Heart right ventricle (tissue), 16 donors: ENCODE measurements around the gene KBTBD8. TPM values are rescaled to one million over a fixed set of nuclear protein-coding genes. Genes with fewer than 3 reads are reported as not detected.
A peak's percentile ranks its signal among the peaks of the same experiment; 100 is the strongest.

Source experiments
- ATAC-seq, 8 donors: fragments of 200-7000 bp; cut with Tn5 transposase; one replicate each; pipeline ENCODE4 v1.9.1; 2020; ENCODE audit warnings: mild to moderate bottlenecking in 8 of 8, moderate library complexity in 8 of 8, moderate number of reproducible peaks in 1 of 8
- DNase-seq, 2 donors: peaks; one replicate each; pipeline ENCODE4 v3.0.0-alpha.2; 2020
- H3K27ac ChIP-seq, 10 donors: fragments of 200-600 bp; sonication (generic) in 2 of 10; one replicate each; pipeline versions ENCODE4 v1.5.0 to v1.8.0; 2020 to 2022; ENCODE audit warnings: mild to moderate bottlenecking in 3 of 10
- H3K27me3 ChIP-seq, 7 donors: fragments of 200-600 bp; one replicate each; pipeline ENCODE4 v1.8.0; 2021 to 2022; ENCODE audit warnings: mild to moderate bottlenecking in 2 of 7
- H3K36me3 ChIP-seq, 9 donors: fragments of 200-600 bp; sonication (generic) in 1 of 9; one replicate each; pipeline versions ENCODE4 v1.5.0 to v1.8.0; 2020 to 2022; ENCODE audit warnings: mild to moderate bottlenecking in 2 of 9
- H3K4me1 ChIP-seq, 9 donors: fragments of 200-600 bp; sonication (generic) in 1 of 9; one replicate each; pipeline versions ENCODE4 v1.5.0 to v1.8.0; 2020 to 2022; ENCODE audit warnings: mild to moderate bottlenecking in 4 of 9
- H3K4me3 ChIP-seq, 10 donors: fragments of 200-600 bp; sonication (generic) in 2 of 10; one replicate each; pipeline versions ENCODE4 v1.5.0 to v1.8.0; 2020 to 2022; ENCODE audit warnings: mild to moderate bottlenecking in 7 of 10, moderate library complexity in 2 of 10
- H3K9me3 ChIP-seq, 11 donors: fragments of 200-600 bp in 10 of 11; sonication (generic) in 2 of 11; one replicate each; pipeline versions ENCODE4 v1.5.0 to v1.8.0; 2013 to 2022; ENCODE audit warnings: mild to moderate bottlenecking in 2 of 11, control low read depth in 1 of 11, moderate library complexity in 1 of 11
- CTCF ChIP-seq, 9 donors: fragments of 200-600 bp; sonication (generic) in 2 of 9; IDR thresholded peaks; one replicate each; pipeline versions ENCODE4 v1.5.0 to v1.8.0; 2021 to 2022; ENCODE audit warnings: antibody characterized with exemption in 9 of 9, mild to moderate bottlenecking in 5 of 9, moderate library complexity in 1 of 9
- WGBS, 2 donors: extraction: QIAGEN DNeasy Blood & Tissue Kit; methylation state at CpG; one replicate each; pipeline ENCODE4 v1.1.7; 2013; ENCODE audit warnings: inconsistent platforms in 1 of 2; 5-methylcytosine and 5-hydroxymethylcytosine counted together
- intact Hi-C, 10 donors: fragments of 100-400 bp; cut with DNase I; formaldehyde crosslinking; loops; one replicate each; pipeline versions ENCODE4 v1.11.1 to v1.14.2; 2022
- long read RNA-seq, 3 donors: library from polyadenylated mRNA; unstranded; transcript quantifications; one replicate each; pipeline ENCODE4 v2.0.0, GENCODE V29; 2020 to 2021
- polyA plus RNA-seq, 2 donors: library from polyadenylated mRNA; stranded (reverse); fragments of 200-250 nt; gene quantifications; one replicate each; pipeline ENCODE4 v1.2.3, GENCODE V29; 2013
- total RNA-seq, 10 donors: library from RNA; stranded (reverse); fragmentation: NEBNext Ultra II Directional in 3 of 10; extraction: Animal tissue kit (Norgen Biotek cat#: 25700) in 3 of 10; gene quantifications; one replicate each; pipeline versions ENCODE4 v1.2.1 to v1.2.4, GENCODE V29; 2021 to 2023
- donor health status: Arrhythmogenic right ventricular cardiomyopathy.
- donor health status: ischemic (EF 13 %, LVEDD 7.1; RV severe dilation, severe dysfunction).
- donor health status: healthy with polysubstance abuse.
- donor health status: DM: no; HTN: yes; CAD: no.
- donor health status: DM: no; HTN: no; CAD: no.
- donor health status: ischemic (EF 25% LVEDD 6.9; RV normal size, moderate dysfunction).
- donor health status: ischemic (EF 25% LVEDD 5.7; RV mildly dilated, moderate dysfunction).
- donor health status: healthy.
- donor health status: DM: yes; HTN: yes; CAD: no.
- donor health status: Ischemic cardiomyopathy.
- donor health status: ischemic (EF 35%, LVEDD 5.7; RV mildly dilated, moderate dysfunction).
- donor health status: nonischemic (EF 11% LVEDD 7.7; RV severe dilation, severe dysfunction).
- donor health status: DM: yes; HTN: yes; CAD: no.
- donor health status: PGD.
- donor health status: ischemic (EF 29% LVEDD 5.4; RV normal size, mild dysfunction).
- donor health status: nonischemic (EF 23%, LVEDD 6.1; RV moderate dilation, normal function).

The KBTBD8 gene
- 10 to 100 TPM in 1 of 10 donors, 1 to 10 TPM in 9; 2.4 to 11.4 (median 6.3) TPM for total RNA-seq
- polyA plus RNA-seq = 1 to 10 TPM; 1.2 to 1.4 TPM
- long read RNA-seq, donor 1, full-length matches to known transcripts = 5 of 8 reads
- long read RNA-seq, donor 1, partial matches to known transcripts = 2 of 8 reads
- long read RNA-seq, donor 1, other reads (novel, unspliced or antisense) = 1 of 8 reads
- long read RNA-seq, donor 2, full-length matches to known transcripts = 5 of 10 reads
- long read RNA-seq, donor 2, partial matches to known transcripts = 0 of 10 reads
- long read RNA-seq, donor 2, other reads (novel, unspliced or antisense) = 5 of 10 reads
- long read RNA-seq, donor 3, full-length matches to known transcripts = 1 of 2 reads
- long read RNA-seq, donor 3, partial matches to known transcripts = 1 of 2 reads
- long read RNA-seq, donor 3, other reads (novel, unspliced or antisense) = 0 of 2 reads

- Histone ChIP-seq H3K4me3 (peak within 1 kb of the TSS; percentile 58 to 99 (median 87)), H3K27ac (peak within 1 kb of the TSS; percentile 13 to 84 (median 80)), H3K27me3 (peaks cover 0 to 17% (median 0%) of the 10 kb centered on the region in 7 donors), H3K36me3 (peaks cover 0 to 4% (median 0%) of the 10 kb centered on the region in 9 donors), H3K9me3 (no peaks in the 10 kb centered on the region), H3K4me1 (peaks cover 0 to 28% (median 10%) of the 10 kb centered on the region in 9 donors)
- DNase-seq (peak; percentile 98), ATAC-seq (peak; percentile 98 to 100 (median 99))
- WGBS, 2 donors = 0 to 1% methylated on average over 74 to 75 of the region's 75 CpGs
- no peak for TF ChIP-seq CTCF (IDR thresholded peaks at IDR 0.05)
- intact Hi-C loops = no loop called here
Observed at GRCh38 chr3:66998113-66998903, at the start of gene KBTBD8. Gene KBTBD8 (plus strand): TSS chr3:66998307. CDS start chr3:66998356, 49 bp downstream.

- H3K27me3 ChIP-seq = peaks cover 0 to 34% (median 15%) of the 10 kb centered on the region in 7 donors
Observed at GRCh38 chr3:66948838-66949237, 49.3 kb upstream of the KBTBD8 start.

GRCh38 chr3:66949898-66950297, 48.2 kb upstream of the KBTBD8 start:
- no peak for TF ChIP-seq CTCF (IDR thresholded peaks at IDR 0.05)
- Histone ChIP-seq H3K9me3 (no peaks in the 10 kb centered on the region), H3K4me1 (no peaks in the 10 kb centered on the region), H3K27me3 (peaks cover 0 to 34% (median 15%) of the 10 kb centered on the region in 7 donors), H3K36me3 (no peaks in the 10 kb centered on the region), H3K27ac (no peak overlapping the region), H3K4me3 (no peak overlapping the region)
- WGBS, 2 donors = 83% methylated on average over 3 of the region's 3 CpGs
- ATAC-seq (no peak), DNase-seq (no peak)
- intact Hi-C loops = no loop called here

More at GRCh38 chr3:66948838-66949237, 49.3 kb upstream of the KBTBD8 start:
- TF ChIP-seq CTCF (IDR thresholded peaks at IDR 0.05) = no peak
- ATAC-seq (no peak), DNase-seq (no peak)
- H3K4me3 ChIP-seq = no peak overlapping the region
- intact Hi-C loops = no loop called here
- peaks cover 0 to 4% (median 0%) of the 10 kb centered on the region in 11 donors for H3K9me3 ChIP-seq
- no peak overlapping the region for H3K27ac ChIP-seq
- H3K36me3 ChIP-seq = no peaks in the 10 kb centered on the region
- no peaks in the 10 kb centered on the region for H3K4me1 ChIP-seq
- 72 to 82% methylated on average over 2 of the region's 2 CpGs for WGBS, 2 donors

GRCh38 chr3:66952357-66952756, 45.8 kb upstream of the KBTBD8 start:
- Histone ChIP-seq H3K27ac (no peak overlapping the region), H3K27me3 (peaks cover 0 to 34% (median 15%) of the 10 kb centered on the region in 7 donors), H3K9me3 (no peaks in the 10 kb centered on the region), H3K4me3 (no peak overlapping the region), H3K4me1 (no peaks in the 10 kb centered on the region), H3K36me3 (no peaks in the 10 kb centered on the region)
- no peak for ATAC-seq
- WGBS, 2 donors = 80 to 86% methylated on average over 1 of the region's 1 CpG
- TF ChIP-seq CTCF (IDR thresholded peaks at IDR 0.05) = no peak
- DNase-seq = no peak
- intact Hi-C loops = no loop called here
